RWPE2 (cell line): ENCODE measurements around the gene KREMEN1.

Experiments
- ATAC-seq: fragments of 200-7000 bp; cut with Tn5 transposase; 3 replicates; pipeline ENCODE4 v1.9.1; 2021; ENCODE audit warnings: low read depth
- DNase-seq: peaks from one replicate; pipeline ENCODE4 v3.0.0-alpha.2; 2020; ENCODE audit warnings: low spot score
- H3K27ac ChIP-seq: fragments of 450-650 bp; 2 replicates; pipeline ENCODE4 v1.5.1; 2017; ENCODE audit warnings: mild to moderate bottlenecking; ENCODE audit not compliant: poor library complexity, severe bottlenecking
- H3K27me3 ChIP-seq: fragments of 250-450 bp; sonication (Bioruptor Pico); 2 replicates; pipeline ENCODE4 v1.5.1; 2021; ENCODE audit warnings: mild to moderate bottlenecking, moderate library complexity; ENCODE audit not compliant: insufficient read depth, poor library complexity, severe bottlenecking
- H3K36me3 ChIP-seq: fragments of 250-450 bp; sonication (Bioruptor Pico); 2 replicates; pipeline ENCODE4 v1.5.1; 2020; ENCODE audit warnings: low read depth, mild to moderate bottlenecking, moderate library complexity
- H3K4me1 ChIP-seq: fragments of 250-450 bp; sonication (Bioruptor Pico); 2 replicates; pipeline ENCODE4 v1.5.1; 2021; ENCODE audit warnings: mild to moderate bottlenecking, moderate library complexity; ENCODE audit not compliant: insufficient read depth, poor library complexity, severe bottlenecking
- H3K4me3 ChIP-seq: fragments of 250-450 bp; sonication (Bioruptor Pico); 2 replicates; pipeline ENCODE4 v1.5.1; 2021; ENCODE audit warnings: mild to moderate bottlenecking, moderate library complexity; ENCODE audit not compliant: severe bottlenecking
- H3K9me3 ChIP-seq: fragments of 250-450 bp; sonication (Bioruptor Pico); 2 replicates; pipeline ENCODE4 v1.5.1; 2021; ENCODE audit warnings: mild to moderate bottlenecking, moderate library complexity; ENCODE audit not compliant: severe bottlenecking
- CTCF ChIP-seq: fragments of 450-650 bp; IDR thresholded peaks from one replicate; pipeline ENCODE4 v1.5.1; 2017; ENCODE audit warnings: mild to moderate bottlenecking, moderate library complexity; ENCODE audit not compliant: poor library complexity, severe bottlenecking

KREMEN1 gene

GRCh38 chr22:29144786-29145160 is 71.9 kb downstream of the KREMEN1 start:
- H3K4me1 ChIP-seq: no peaks in the 10 kb centered on the region
- no peak overlapping the region for H3K27ac ChIP-seq
- no peaks in the 10 kb centered on the region for H3K27me3 ChIP-seq
- no peak overlapping the region for H3K4me3 ChIP-seq
- ATAC-seq (no peak), DNase-seq (no peak)
- H3K36me3 ChIP-seq: no peaks in the 10 kb centered on the region
- TF ChIP-seq CTCF: no peak
- H3K9me3 ChIP-seq: no peaks in the 10 kb centered on the region

GRCh38 chr22:29145321-29146072 is 72.7 kb downstream of the KREMEN1 start:
- H3K4me3 ChIP-seq: no peak overlapping the region
- H3K27ac ChIP-seq: no peak overlapping the region
- no peak; the same call in 2 of the 3 replicates for ATAC-seq
- no peaks in the 10 kb centered on the region for H3K27me3 ChIP-seq
- no peak for TF ChIP-seq CTCF
- no peaks in the 10 kb centered on the region for H3K9me3 ChIP-seq
- H3K4me1 ChIP-seq: no peaks in the 10 kb centered on the region
- no peaks in the 10 kb centered on the region for H3K36me3 ChIP-seq
- DNase-seq: no peak

DNA sequence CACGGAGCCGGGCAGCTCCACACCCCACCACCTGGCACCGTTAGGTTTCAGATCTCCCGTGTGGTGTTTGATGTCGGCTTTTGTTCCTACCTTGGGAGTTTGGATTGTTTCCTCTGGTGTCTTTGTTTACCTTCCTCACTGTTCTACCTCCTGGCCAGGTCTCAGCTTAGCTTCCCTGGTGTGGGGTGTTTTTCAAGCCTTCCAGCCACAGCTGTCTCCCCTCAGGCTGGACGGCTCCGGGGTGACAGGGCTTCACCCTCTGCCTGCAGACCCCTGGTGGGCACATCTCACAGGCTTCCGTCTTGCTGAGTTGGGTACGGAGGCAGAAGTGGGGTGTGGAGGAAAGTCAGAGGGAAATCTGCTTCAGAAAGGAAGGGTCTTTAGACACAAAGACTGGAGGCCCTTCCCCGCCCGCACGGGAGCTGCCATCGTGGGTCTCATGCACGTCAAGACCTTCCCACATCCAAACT is 73.3 kb downstream of the KREMEN1 start:
- H3K4me3 ChIP-seq: no peak overlapping the region
- no peaks in the 10 kb centered on the region for H3K36me3 ChIP-seq
- no peak overlapping the region for H3K27ac ChIP-seq
- H3K4me1 ChIP-seq: no peaks in the 10 kb centered on the region
- no peaks in the 10 kb centered on the region for H3K9me3 ChIP-seq
- DNase-seq (no peak), ATAC-seq (no peak)
- no peak for TF ChIP-seq CTCF
- no peaks in the 10 kb centered on the region for H3K27me3 ChIP-seq

DNA sequence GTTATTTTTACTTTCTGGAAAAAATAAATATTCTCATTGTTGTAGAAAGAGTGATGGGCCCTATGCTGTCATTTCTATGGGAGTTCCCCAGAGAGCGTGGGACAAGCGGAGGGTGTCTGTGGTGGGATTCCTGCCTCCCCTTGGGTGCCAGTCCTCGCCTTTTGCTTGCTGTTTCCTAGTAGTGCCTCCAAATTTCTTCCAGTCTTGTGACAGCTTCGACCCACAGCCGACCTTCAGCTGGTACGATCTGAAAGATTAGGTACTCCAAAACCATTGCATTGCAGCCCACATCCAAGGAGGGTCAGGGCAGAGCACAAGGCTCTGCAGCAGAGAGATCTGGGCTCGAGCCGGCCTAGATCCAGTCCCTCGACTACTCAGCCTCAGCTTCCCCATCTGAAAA is 73.9 kb downstream of the KREMEN1 start:
- Histone ChIP-seq H3K9me3 (no peaks in the 10 kb centered on the region), H3K4me3 (no peak overlapping the region), H3K27ac (no peak overlapping the region), H3K27me3 (no peaks in the 10 kb centered on the region), H3K36me3 (no peaks in the 10 kb centered on the region), H3K4me1 (no peaks in the 10 kb centered on the region)
- no peak for DNase-seq
- TF ChIP-seq CTCF: no peak
- ATAC-seq: no peak

- DNase-seq (no peak), ATAC-seq (no peak)
- Histone ChIP-seq H3K4me3 (no peak overlapping the region), H3K27ac (no peak overlapping the region), H3K9me3 (no peaks in the 10 kb centered on the region), H3K36me3 (no peaks in the 10 kb centered on the region), H3K4me1 (no peaks in the 10 kb centered on the region), H3K27me3 (no peaks in the 10 kb centered on the region)
- no peak for TF ChIP-seq CTCF
Measured at GRCh38 chr22:29147331-29147899, 74.6 kb downstream of the KREMEN1 start.
